CD1c-positive myeloid dendritic cell (primary cell): ENCODE measurements around the gene ECPAS.
"Not testable (repeated sequence)": the region's sequence is repeated elsewhere in the genome, so short reads cannot be mapped to it uniquely, and the experiment has no call there.

Experiments used
- DNase-seq: peaks from one replicate; pipeline ENCODE4 v3.0.0-alpha.2; 2016; ENCODE audit errors: extremely low spot score

Gene ECPAS

GRCh38 chr9:111350556-111350955 is 133.6 kb downstream of the ECPAS start:
- DNase-seq, result no peak

GRCh38 chr9:111349766-111350165 is 134.4 kb downstream of the ECPAS start:
- no peak for DNase-seq

DNA sequence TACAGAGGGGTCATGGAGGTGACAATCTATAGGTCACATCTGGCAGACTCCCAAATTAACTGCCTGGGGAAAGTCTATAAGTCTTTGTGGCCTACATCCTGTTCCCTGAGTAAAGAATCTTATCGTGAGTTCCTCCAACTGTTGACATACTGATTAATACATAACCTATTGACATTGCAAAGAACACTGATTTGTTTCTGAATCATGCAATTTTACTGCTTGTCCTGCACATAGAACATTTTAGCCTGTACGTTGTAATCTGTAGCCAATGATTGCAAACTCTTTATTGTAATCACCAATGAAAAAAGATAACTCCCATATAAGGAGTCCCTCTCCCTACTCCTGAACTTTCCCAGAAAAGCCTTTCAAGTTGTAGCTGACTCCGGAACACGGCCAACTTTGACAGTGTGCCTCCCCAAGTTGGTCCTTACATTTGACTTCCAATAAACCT is 135.3 kb downstream of the ECPAS start:
- no peak for DNase-seq

DNA sequence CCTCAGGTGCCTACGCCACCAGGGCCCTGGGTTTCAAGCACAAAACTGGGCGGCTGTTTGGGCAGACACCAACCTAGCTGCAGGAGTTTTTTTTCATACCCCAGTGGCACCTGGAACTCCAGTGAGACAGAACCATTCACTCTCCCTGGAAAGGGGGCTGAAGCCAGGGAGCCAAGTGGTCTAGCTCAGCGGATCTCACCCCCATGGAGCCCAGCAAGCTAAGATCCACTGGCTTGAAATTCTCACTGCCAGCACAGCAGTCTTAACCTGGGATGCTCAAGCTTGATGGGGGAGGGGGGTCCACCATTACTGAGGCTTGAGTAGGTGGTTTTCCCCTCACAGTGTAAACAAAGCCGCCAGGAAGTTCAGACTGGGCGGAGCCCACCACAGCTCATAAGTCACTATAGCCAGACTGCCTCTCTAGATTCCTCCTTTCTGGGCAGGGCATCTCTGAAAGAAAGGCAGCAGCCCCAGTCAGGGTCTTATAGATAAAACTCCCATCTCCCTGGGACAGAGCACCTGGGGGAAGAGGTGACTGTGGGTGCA is 149.8 kb downstream of the ECPAS start:
- not testable (repeated sequence) for DNase-seq

DNA sequence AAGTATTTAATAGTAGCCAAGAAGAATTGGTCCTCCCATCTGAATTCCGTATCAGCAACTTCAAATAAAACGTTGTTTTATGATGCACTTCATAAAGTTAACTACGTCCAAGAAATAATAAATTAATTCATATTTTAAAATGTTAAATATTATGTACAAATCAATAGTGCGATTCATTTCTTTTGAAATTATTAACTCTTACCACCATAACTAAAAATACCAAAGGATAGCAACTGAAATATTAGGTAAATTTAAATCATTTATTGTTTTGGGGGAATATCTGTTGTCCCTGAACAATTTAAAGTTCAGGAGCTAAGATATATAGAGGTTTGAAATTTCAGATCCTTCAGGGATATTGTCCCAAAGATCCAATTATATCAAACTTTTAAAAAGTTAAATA is 154.1 kb downstream of the ECPAS start, which contains the start of gene OR2K2:
TSS of gene OR2K2 (minus strand) at position 101 of the 400 bp plus-strand sequence. CDS start 1,791 bp downstream, outside the sequence.
- no peak for DNase-seq

- DNase-seq, result no peak
Observed at GRCh38 chr9:111320631-111321030, 163.6 kb downstream of the ECPAS start.

GRCh38 chr9:111316796-111317195 is 167.4 kb downstream of the ECPAS start:
- DNase-seq, result no peak
